GM19238 (cell line): ENCODE measurements around the gene ARGFX.
"Not testable (repeated sequence)": the region's sequence is repeated elsewhere in the genome, so short reads cannot be mapped to it uniquely, and the experiment has no call there.

ENCODE experiments used
- DNase-seq: peaks from one replicate; pipeline ENCODE4 v3.0.0; 2011; ENCODE audit warnings: low spot score; ENCODE audit not compliant: insufficient read length

ARGFX gene

DNA sequence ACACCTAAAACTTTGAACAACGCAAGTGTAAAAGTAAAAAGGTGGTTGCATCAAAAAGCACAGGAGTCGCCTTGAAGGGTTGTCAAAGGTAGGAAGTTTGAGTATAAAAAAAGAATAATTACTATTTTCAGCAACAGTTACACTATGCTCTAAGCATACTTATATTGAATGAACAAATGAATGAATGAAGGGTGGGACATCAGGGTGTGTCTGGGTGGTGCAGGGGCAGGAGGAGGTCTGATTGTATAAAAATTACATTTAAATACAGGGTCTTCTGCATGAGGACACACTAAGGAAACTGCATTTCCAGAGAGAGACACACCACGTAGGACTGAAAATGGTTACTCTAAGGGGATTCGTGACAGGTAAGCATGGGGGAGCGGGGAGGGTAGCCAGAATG is at the start of gene ARGFX:
Gene ARGFX, plus strand, starts transcription at position 301 of the 400 bp plus-strand sequence. CDS start 2,765 bp downstream, outside the sequence.
- no peak for DNase-seq

DNA sequence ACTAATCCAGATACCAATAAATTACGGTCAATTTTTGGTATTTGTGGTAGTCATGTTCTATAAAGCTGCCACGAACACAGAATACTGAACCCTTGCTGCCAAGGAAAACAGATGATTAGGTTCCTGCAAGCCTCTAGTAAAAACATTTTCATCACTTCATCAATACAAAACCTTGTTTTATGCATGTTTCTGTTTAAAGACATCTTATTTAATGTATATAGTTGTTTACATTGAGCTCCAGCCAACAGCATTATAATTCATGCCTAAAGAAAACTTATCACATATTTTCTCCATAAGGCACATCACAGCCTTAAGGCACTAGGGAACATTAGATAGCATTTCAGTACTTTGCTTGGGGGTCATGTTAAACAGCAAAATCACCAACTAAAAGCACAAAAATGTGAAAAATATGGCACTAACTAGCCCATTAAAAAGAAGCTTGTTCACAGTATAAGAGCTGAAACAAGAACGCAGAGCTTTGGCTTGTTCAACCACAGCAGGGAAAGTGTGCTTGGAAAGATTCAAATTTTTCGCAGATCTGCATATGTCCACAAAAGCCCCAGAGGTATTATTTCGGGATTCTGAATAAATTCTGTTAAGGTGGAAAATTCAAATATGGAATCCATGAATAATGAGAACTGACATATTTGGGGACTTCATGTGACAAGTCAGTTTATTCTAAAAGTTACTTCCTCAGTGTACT is 49.6 kb upstream of the ARGFX start:
- no peak for DNase-seq

DNA sequence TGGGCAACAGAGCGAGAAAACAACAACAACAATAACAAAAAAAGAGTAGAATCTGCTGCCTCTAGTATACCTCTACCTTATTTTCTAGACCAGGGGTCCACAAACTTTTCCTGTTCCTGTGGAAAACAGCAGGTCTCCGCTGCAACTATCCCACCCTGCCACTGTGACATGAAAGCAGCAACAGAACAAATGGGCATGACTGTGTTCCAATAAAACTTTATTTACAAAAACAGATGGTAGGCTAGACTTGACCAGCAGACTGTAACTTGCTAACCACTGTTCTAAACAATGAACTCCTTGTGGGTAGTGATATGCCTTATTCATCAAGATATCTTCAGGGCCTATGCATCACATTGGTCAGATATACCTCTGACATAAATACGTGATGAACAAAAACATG is 47.2 kb upstream of the ARGFX start:
- no peak for DNase-seq

DNA sequence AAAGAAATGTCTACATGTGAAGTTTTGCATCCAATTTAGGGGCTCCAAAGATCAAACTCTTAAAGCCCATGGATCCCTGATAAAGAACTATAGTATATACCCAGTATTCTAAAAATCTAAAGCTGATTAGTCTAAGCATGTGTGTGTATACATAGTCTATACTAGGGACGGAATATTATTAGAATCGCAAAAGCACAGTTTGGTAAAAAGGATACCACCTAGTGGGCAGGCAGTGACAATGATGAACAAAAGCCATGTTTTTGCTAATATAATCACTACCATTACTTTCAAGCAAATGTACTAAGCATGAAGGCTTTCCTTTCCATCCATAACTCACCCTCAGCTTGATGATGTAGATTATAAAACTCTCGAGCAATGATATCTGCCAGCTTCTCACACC is 38.4 kb upstream of the ARGFX start:
- DNase-seq: no peak

DNA sequence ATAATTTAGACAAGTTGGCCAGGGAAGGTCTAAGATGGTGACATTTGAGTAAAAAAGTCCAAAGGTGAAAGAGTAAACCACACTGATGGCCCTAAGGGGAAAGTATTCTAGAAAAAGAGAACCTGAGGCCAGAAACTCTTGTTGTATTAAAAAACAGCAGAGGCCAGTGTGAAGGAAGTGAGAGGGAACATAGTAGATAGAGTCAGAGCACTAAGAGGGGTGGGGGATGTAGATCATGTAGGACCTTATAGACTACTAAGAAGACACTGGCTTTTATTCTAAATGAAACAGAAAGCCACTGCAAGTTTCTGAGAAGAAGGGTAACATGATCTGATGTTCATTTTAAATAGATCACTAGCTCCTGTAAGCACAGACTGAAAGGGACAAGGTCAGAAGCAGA is 36.5 kb upstream of the ARGFX start:
- DNase-seq: no peak

DNA sequence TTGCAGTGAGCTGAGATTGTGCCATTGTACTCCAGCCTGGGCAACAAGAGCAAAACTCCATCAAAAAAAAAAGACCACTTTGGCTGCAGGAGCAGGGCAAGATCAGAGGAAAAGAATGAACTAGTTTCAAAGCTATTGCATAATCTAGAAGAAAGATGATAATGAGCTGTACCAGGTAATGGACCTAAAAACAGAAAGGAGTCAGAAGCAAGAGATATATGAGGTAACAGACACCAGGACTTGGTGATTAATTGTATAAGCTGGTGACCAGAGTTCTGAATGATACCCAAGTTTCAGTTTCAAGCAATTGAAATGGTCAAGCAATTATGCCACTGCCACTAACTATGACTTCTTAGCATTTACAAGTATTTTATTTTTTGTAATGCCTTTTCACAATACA is 24.8 kb upstream of the ARGFX start:
- no peak for DNase-seq

DNA sequence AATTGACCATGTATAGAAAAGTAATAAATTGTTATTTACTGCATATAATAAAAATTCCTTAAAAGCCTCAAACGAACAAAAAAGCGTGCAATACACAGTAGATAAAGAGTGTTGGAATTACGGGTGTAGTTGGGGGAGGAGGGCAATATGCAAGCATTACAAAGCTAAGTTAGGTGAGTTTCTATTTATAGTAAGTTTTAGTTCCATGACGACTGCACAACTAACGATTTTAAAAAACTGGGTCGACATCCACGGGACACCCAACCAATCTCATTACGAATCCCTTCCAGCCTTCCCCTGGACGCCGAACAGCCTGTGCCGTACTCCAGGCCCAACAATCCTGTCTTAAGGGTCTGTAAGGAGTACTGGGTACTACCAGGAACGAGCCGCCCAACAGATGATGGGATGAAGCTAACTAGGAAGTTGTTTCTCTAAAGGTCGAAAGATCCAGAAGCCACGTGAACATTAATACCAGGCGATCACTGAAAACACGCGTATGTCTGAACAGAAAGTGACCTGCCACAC is 22.6 kb upstream of the ARGFX start:
- no peak for DNase-seq

DNA sequence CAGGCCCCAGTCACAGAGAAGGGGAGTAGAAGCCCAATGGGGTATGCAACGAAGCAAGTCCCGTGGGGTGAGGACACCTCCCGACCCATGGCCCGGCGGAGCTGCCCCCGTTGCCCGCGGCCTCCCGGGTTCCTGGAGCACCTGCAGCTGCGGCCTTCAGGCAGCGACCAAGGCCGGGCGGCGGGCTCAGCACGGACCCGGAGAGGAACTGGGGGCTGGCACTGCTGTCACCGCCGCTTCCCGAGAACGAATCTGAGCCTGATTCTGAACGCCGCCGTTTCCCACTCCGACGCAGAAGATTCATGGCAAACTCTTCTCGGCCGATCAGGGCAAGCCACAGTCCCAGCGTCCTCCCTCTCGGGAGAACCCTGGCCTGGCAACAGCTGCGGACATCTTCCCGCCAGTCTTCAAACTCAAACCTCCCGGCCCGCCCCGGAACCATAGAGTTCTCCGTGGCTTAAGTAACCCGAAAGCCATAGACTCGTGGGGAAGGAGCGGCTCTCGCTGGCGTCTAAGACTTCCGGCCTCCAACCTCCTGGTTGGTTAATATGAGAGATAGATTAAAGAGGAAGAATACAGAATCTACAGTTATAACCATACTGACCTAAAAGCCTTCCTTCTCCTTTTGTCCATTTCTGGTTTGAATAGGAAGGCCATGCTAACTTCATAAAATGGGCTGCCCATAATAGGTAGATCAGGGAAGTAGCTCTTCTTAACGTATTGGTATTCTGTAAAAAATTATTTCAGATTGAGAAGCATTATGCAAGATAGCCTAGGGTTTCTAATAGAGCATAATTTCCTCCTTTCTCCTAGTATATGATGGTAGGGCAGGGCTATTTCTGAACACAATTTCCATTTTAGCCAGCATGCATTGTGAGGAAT is 21.9 kb upstream of the ARGFX start, which contains the start of gene POLQ:
Gene POLQ, minus strand, starts transcription at position 415 of the 882 bp plus-strand sequence. Its CDS starts 111 bp downstream, at position 304.
- peak; percentile 73 for DNase-seq

DNA sequence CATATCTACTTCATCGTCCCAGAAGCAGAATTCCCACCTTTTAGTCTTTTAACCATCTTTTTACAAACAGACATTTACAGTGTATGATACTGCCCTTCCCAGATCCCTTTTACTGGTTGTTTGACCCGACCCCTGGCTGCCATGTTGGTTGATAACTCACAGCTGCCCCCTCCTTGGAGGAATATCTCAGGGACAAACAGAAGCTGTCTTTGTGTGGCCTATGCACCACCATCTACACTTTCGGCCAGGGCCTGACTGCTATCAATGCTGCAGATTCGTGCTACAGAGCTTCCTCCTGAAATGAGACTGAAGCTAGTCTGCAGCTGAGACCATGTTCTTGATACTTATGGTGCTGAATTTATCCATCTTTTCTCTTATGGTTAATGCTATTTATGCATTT is 15.4 kb upstream of the ARGFX start:
- DNase-seq: no peak

DNA sequence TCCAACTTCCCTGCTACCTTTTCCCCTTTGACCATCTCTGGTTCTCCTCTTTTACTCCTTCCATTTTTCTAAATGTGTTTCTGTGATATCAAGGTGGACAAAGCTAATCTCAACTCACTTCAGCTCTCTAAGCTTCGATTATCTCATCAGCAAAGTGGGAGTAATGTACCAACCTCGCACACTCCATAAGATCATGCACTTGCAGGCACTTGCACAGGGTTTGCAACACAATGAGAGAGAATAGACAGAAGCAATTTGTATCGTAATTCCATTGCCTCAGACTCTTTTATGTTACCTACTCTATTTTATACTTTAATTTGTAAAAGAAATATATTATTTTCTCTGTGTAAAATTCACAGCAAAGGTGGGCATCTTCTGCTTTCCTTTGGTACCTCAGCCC is 15.0 kb upstream of the ARGFX start:
- no peak for DNase-seq

DNA sequence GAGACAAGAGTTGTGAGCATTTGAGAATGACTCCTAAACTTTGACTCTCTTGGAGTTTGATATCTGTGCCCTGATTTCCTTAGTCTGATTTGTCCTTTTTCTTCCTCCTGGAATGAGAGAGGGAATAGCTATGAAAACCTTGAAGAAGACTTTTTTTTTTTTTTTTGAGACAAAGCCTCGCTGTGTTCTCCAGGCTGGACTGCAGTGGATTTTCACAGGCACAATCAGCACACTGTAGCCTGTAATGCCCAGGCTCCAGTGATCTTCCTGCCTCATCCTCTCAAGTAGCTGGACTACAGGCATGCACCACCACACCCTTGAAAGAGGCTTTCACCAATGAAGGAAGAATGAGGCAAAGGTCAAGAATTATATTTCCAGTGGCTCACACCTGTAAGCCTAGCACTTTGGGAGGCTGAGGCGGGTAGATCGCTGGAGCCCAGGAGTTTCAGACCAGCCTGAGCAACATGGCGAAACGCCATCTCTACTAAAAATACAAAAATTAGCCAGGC is 10.3 kb upstream of the ARGFX start:
- DNase-seq: no peak

DNA sequence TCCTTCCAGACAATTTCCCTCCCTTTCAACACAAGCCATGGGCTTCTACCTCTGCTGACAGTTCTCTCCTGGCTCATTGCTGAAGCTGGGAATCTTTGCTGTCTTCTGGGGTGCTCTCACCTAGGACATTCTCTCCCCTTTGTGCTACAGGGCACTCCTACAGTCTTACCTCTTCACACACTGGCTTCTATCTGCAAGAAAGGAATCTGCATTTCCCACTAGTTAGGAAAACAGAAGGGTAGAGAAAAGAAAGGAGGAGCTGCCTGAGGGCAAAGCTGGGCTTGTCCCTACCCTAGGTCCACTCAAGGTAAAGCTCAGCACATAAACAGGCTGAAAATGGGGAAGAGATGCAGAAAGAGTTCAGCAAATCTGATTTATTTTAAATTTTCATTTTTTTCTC is 5.6 kb upstream of the ARGFX start:
- DNase-seq: no peak

DNA sequence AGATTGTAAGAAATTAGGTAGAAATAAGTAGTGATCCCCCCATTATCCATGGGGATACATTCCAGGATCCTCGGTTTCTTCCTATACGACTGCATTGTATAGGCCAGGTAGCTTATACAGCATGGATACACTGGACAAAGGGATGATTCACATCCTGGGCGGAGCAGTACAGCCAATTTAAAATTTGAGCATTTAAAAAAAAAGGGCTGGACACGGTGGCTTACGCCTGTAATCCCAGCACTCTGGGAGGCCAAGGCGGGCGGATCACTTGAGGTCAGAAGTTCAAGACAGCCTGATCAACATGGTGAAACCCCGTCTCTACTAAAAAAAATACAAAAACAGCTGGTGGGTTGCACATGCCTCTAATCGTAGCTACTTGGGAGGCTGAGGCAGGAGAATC is 976 bp upstream of the ARGFX start:
- DNase-seq: no peak

DNA sequence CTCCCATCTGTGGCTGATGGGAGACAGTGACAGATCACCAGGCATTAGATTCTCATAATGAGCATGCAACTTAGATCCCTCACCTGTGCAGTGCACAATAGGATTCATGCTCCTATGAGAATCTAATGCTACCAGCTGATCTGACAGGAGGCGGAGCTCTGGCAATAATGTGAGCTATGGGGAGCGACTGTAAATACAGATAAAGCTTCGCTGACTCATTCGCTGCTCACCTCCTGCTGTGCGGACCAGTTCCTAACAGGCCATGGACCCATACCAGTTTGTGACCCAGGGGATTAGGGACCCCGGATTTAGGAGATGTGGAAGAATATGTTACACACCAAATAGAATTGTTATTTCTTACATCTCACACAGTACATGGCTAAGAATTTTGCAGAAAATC is 6.7 kb downstream of the ARGFX start:
- no peak for DNase-seq

DNA sequence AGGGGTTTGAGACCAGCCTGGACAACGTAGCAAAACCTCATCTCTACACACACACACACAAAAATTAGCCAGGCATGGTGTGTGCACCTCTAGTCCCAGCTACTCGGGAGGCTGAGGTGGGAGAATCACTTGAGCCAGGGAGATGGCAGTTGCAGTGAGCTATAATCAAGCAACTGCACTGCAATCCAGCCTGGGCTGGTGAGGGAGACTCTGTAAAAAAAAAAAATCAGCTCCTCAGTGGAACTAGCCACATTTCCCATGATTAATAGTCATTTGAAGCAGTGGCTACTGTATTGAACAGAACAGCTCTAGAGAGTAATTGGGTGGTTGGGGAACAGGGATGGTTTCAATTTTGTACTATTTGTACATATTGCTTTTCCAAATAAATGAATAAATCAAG is 13.9 kb downstream of the ARGFX start:
- no peak for DNase-seq

DNA sequence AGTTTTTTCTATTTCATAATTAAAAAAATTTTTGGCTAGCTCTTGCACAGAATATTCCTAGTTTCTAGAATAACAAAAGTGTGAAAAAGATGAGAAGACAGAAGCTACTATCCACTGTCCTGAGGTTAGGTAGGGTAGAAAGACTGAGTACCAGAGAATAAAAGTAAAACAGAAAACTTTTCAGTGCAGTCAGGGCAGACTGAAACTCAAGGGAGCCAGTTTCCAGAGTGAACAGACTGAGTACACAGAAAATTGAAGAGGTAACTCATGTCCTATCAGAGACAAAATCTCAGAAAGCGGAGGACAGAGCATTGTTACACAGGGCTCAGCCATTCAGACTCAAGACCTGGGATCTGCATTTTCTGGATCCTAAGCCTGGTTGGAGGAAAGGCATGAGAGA is 16.7 kb downstream of the ARGFX start:
- no peak for DNase-seq

DNA sequence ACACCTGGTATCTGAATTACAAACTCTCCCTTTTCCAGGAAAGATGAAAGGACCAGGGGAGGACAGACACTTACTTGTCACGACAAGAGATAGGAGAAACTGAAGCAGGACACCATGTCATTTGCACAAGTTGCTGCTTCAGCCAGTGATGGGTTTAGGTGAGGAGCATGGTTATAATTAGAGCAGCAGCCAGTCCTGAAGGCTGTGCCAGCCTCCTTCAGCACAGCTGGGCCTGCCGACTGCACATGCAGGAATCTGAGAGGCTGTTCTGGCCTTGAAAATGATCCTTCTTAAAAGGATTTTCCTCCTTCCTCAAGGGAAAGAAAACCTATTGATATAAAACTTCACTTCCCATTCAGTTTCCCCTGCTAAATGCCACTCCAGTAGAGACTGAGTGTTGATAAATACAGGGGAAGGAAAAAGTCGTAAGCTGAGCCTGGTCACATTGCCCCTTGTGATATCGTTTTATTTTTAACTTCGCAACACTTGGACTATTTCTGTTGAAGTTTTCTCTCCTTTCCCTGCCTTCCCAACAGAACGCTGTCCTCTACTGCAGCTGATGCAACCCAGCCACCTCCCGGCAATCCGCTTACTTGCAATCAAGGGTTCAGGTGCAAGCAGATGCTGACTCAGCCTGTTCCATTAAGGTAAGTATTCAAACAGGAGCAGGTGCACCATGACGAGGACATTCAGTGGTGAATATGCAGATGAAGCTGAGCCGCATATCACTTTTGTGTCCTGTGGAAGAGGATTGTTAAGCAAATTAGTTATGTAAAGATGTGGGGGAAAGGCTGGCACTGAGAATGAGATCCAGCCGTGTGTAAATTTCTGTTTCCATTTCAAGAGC is 25.3 kb downstream of the ARGFX start, which contains the start of gene FBXO40:
Gene FBXO40, plus strand, starts transcription at position 524 of the 847 bp plus-strand sequence. CDS start 27,197 bp downstream, outside the sequence.
- no peak for DNase-seq

DNA sequence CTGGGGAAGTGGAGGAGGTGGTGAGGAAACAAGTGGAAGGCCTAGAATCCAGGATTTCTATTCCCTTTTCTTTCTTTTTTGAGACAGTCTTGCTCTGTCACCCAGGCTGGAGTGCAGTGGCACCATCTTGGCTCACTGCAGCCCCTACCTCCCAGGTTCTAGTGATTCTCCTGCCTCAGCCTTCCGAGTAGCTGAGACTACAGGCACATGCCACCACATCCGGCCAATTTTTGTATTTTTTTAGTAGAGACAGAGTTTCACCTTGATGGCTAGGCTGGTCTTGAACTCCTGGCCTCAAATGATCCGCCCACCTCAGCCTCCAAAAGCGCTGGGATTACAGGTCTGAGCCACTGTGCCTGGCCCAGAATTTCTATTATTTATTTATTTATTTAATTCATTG is 26.1 kb downstream of the ARGFX start:
- not testable (repeated sequence) for DNase-seq

DNA sequence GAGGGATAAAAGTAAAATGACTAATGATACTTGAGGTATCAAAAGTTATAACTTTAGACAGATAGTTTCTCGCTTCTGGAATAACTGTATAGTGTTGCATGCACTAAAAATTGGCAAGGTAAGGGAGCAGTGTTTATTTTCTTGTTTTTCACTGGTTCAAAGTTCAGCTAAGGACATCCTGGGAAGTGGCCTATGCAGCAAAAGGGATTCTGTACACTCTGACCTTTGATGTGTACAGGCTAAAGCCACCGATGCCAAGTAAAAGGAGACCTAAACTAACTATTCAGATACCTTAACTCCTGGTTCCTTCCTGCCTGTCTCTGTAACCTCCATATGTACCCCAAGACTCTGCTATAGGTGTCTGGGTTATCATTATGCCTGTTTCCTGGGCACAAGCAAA is 27.1 kb downstream of the ARGFX start:
- DNase-seq: no peak

DNA sequence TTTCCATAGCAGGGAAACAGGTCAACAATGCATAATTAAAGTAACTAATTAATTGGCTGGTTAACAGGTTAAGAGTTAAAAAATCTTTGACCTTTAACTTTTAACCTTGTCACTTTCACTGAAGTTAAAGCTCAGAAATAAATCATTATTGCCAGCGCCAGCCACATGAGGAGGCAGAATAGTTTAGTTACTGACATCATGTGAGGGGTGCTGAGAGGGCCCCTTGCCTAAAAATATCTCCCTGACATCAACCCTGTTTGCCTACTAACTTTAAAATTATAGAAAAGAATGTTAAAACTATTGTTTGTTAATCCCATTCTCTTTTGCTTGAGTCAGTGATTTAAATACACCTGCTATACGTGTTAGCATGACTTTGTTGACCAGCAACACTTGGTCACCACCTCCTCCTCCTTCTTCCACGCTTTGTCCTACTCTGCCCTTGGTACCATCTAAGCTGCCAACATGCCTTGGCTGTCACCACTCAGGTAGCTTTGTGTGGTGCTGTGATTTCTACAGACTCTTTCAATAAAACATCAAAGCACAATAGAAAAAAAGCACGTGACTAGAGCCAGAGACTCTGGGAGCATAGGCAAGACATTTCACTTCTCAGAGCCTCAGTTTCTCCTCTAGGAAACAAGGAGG is 28.1 kb downstream of the ARGFX start:
- DNase-seq: no peak

DNA sequence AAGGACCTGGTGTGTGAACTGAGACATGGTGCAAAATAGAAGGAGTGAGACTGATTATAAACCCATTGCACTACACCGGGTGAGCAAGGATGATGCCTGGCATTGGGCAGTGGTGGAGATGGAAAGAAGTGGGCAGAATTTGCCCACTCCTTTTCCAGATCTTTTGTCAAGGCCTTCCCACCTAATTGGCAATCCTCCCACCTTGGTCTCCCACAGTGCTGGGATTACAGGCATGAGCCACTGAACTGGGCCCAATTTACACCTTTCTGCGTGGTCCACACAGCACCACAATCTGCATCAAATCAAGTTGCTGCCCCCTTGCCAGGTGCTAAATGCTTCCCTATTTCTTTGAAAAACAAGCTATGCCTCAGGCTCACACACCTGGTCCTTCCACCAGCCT is 30.8 kb downstream of the ARGFX start:
- no peak for DNase-seq
